AG04450 (cell line): ENCODE measurements around the gene LRRTM4. TPM values are rescaled to one million over a fixed set of nuclear protein-coding genes. Genes with fewer than 3 reads are reported as not detected.
"Not testable (repeated sequence)": the region's sequence is repeated elsewhere in the genome, so short reads cannot be mapped to it uniquely, and the experiment has no call there.

Source experiments
- CTCF ChIA-PET: fragments of 300-600, 350-600 bp; formaldehyde crosslinking; extraction: SDS; loops from one replicate; lab custom pipeline; 2022; ENCODE audit warnings: antibody characterized with exemption, inconsistent platforms; lab: Charles Lee
- POLR2A ChIA-PET: fragments of 350-600 bp; formaldehyde crosslinking; extraction: SDS; loops from one replicate; lab custom pipeline; 2021; ENCODE audit warnings: antibody characterized with exemption, inconsistent platforms; lab: Yijun Ruan, JAX
- DNase-seq: peaks from one replicate; pipeline ENCODE4 v3.0.0-alpha.2; 2011; ENCODE audit warnings: low read depth, low spot score
- H3K27ac ChIP-seq: one replicate; pipeline ENCODE4 v1.5.1; 2012; ENCODE audit warnings: low read depth, low read length, control low read depth
- H3K27me3 ChIP-seq: one replicate; pipeline ENCODE4 v1.6.0; 2012; ENCODE audit warnings: low read length; ENCODE audit not compliant: control insufficient read depth, insufficient read depth
- H3K4me3 ChIP-seq: 2 replicates; pipeline ENCODE4 v1.5.1; 2011; ENCODE audit warnings: mild to moderate bottlenecking, low read depth, low read length, control low read depth
- H3K9me3 ChIP-seq: 2 replicates; pipeline ENCODE4 v1.5.1; 2012; ENCODE audit warnings: low read length; ENCODE audit not compliant: control insufficient read depth, insufficient read depth
- polyA plus RNA-seq: library from polyadenylated mRNA; depleted of rRNA; stranded (reverse); fragments of >200 nt; gene quantifications from 2 replicates; pipeline ENCODE4 v1.2.3, GENCODE V29; 2011
- TF ChIP-seq, protein P1 (sequence below): IDR thresholded peaks from 2 replicates; pipeline ENCODE4 v1.5.1; 2011; ENCODE audit warnings: low read depth, low read length, control low read depth, inconsistent platforms

The LRRTM4 gene
- polyA plus RNA-seq, 1 experiment: not detected

DNA sequence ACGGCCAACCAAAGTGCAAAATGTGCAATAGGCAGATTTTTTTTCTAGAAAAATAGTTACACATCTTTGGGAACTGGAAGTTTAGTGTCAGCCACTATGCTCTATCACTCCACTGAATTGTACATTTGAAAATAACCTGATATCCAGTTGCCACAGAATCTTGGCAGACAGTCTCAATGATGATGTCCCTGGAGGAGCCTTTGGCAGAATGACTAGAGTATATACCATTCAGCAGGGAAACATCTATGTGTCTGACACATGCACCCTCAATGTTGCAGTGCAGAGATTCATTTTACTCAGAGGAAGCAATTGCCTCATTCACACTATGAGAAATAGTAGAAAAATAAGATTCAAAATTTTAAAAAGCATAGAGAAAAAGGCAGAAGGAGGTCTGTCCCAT is 475.8 kb downstream of the LRRTM4 start:
- Histone ChIP-seq H3K4me3 (no peak overlapping the region), H3K9me3 (no peaks in the 10 kb centered on the region), H3K27me3 (no peaks in the 10 kb centered on the region), H3K27ac (no peak overlapping the region)
- no peak for DNase-seq
- ChIA-PET POLR2A (no interaction called here), CTCF (no interaction called here)
- TF ChIP-seq, protein P1, sequence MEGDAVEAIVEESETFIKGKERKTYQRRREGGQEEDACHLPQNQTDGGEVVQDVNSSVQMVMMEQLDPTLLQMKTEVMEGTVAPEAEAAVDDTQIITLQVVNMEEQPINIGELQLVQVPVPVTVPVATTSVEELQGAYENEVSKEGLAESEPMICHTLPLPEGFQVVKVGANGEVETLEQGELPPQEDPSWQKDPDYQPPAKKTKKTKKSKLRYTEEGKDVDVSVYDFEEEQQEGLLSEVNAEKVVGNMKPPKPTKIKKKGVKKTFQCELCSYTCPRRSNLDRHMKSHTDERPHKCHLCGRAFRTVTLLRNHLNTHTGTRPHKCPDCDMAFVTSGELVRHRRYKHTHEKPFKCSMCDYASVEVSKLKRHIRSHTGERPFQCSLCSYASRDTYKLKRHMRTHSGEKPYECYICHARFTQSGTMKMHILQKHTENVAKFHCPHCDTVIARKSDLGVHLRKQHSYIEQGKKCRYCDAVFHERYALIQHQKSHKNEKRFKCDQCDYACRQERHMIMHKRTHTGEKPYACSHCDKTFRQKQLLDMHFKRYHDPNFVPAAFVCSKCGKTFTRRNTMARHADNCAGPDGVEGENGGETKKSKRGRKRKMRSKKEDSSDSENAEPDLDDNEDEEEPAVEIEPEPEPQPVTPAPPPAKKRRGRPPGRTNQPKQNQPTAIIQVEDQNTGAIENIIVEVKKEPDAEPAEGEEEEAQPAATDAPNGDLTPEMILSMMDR: no peak

DNA sequence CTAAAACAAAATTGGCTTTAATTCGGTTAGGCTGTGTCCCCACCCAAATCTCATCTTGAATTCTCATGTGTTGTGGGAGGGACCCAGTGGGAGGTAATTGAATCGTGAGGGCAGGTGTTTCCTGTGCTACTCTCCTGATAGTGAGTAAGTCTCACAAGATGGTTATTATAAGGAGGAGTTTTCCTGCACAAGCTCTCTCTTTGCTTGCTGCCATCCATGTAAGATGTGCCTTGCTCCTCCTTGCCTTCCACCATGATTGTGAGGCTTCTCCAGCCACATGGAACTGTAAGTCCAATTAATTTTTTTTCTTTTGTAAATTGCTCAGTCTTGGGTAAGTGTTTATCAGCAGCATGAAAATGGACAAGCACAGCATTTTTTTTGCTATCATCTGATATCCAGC is 476.7 kb downstream of the LRRTM4 start:
- CTCF ChIA-PET, H3K9me3 ChIP-seq, H3K27ac ChIP-seq, DNase-seq, H3K27me3 ChIP-seq, H3K4me3 ChIP-seq, POLR2A ChIA-PET: not testable (repeated sequence)

DNA sequence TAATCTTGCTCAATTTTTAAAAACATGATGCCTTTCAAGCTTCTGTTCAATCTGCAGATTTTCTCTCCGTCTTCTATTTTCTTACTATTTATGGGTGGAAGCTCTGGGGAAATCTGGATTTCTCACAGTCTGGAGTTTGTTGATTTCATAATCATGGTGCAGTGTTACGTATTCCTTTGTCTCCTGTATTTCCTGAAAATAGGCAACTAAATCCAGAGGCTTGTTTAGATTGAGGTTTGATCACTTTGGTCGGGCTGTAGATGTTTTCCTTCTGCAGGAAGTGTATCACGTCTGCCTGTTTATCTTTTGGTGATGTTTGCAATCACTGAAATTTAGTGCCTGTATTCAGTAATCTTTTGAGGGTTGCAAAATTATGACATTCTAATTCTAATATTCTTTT is 487.7 kb downstream of the LRRTM4 start:
- Histone ChIP-seq H3K27ac (no peak overlapping the region), H3K4me3 (no peak overlapping the region), H3K27me3 (no peaks in the 10 kb centered on the region), H3K9me3 (no peaks in the 10 kb centered on the region)
- TF ChIP-seq, protein P1: no peak
- ChIA-PET POLR2A (no interaction called here), CTCF (no interaction called here)
- no peak for DNase-seq

DNA sequence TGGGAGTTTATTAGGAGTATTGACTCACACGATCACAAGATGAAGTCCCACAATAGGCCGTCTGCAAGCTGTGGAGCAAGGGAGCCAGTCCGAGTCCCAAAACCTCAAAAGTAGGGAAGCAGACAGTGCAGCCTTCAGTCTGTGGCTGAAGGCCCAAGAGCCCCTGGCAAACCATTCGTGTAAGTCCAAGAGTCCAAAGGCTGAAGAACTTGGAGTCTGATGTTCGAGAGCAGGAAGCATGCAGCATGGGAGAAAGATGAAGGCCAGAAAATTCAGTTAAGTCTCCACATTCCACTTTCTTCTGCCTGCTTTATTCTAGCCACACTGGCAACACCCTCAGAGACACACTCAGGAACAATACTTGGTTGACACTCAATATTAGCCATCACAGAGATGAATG is 492.9 kb downstream of the LRRTM4 start:
- CTCF ChIA-PET, POLR2A ChIA-PET, DNase-seq: not testable (repeated sequence)

DNA sequence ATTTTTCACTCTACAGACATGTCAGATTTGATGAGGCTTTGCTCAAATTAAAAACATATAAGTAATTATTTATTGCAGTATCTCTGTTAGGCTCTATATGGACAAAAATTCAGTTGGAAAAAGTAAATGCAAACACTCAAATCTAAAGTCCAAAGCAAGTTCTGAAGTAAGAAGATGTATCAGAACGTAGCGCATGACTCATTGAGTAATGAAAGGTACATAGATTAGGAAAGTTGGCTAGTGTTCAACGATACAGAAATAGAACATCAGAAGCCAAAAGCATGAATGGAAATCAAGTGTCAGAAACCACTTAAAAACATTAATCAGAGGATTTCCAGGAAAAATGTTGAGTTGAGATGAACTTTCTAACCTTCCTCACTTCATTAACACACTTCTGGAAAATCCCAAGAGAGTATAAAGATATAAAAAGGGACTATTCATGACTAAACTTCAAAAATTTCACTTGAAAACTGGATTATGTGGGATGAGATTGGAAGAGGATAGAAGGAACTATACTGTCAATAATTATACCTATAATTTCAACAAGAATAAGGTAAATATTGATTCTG is 494.1 kb downstream of the LRRTM4 start:
- TF ChIP-seq, protein P1: no peak
- no peaks in the 10 kb centered on the region for H3K27me3 ChIP-seq
- CTCF ChIA-PET: no interaction called here
- DNase-seq: no peak
- no peaks in the 10 kb centered on the region for H3K9me3 ChIP-seq
- H3K27ac ChIP-seq: no peak overlapping the region
- POLR2A ChIA-PET: no interaction called here
- no peak overlapping the region for H3K4me3 ChIP-seq

More for the DNA sequence above, 492.9 kb downstream of the LRRTM4 start:
- not testable (repeated sequence) for H3K27me3 ChIP-seq, H3K9me3 ChIP-seq, H3K4me3 ChIP-seq, H3K27ac ChIP-seq

DNA sequence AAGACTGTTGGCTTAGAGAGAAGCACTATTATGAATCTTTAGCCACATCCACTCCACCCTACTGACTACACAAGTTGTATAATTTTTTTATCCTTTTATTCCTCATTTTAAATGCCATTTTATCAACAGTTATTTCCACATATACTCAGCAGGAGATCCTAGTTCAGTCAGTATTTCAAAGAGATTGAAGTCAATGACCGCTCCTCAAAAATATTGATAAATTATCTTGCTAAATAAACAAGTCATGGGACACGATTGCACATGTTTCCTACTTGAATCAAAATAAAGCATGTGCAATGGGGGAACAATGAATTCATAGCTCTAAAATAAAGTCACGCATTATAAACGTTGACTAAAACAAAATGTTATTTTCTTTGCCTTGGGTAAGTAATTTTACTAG is 496.5 kb downstream of the LRRTM4 start:
- ChIA-PET CTCF (no interaction called here), POLR2A (no interaction called here)
- DNase-seq: no peak
- H3K9me3 ChIP-seq: no peaks in the 10 kb centered on the region
- no peak overlapping the region for H3K27ac ChIP-seq
- no peaks in the 10 kb centered on the region for H3K27me3 ChIP-seq
- H3K4me3 ChIP-seq: no peak overlapping the region
- TF ChIP-seq, protein P1: no peak
